ENCODE measurements around the gene BARD1.
"Not testable (repeated sequence)": the region's sequence is repeated elsewhere in the genome, so short reads cannot be mapped to it uniquely, and the experiment has no call there.

The BARD1 gene

DNA sequence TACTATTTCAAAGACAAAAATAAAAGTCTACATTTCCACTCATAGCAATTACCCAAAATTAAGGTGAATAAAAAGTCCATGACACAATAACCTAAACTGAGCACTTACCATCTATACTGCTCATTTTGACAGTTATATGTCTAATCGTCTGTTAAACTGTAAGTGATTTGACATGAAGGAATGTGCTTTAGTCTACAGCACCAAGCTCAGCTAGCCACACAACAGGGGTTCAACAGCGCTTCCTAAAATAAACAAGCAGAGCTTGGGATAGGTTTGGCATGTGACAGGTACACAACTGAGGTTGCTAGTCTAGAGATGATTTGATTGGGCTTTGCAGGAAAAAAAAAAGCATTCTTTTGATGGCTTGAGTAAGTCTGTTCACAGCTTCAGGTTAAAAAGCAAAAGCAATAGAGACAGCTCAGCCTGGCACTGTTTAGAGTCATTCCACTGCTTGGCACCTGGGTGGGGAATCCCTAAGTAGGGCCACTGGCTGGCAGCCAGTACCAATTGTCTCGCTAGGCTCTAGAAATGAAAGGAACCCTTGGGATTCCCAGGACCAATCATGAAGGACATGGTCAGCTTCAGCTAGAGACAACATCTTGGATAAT, 78.6 kb downstream of the BARD1 start:
- Mint-ChIP-seq H3K27ac (peak overlapping the region; percentile 25), H3K4me3 (no peak overlapping the region), H3K36me3 (ENCODE audit: low read depth) (peaks cover 37% of the 10 kb centered on the region), H3K4me1 (no peaks in the 10 kb centered on the region), H3K9me3 (no peaks in the 10 kb centered on the region), H3K27me3 (ENCODE audit: low read depth, poor library complexity) (no peaks in the 10 kb centered on the region)
- TF ChIP-seq, protein P1, sequence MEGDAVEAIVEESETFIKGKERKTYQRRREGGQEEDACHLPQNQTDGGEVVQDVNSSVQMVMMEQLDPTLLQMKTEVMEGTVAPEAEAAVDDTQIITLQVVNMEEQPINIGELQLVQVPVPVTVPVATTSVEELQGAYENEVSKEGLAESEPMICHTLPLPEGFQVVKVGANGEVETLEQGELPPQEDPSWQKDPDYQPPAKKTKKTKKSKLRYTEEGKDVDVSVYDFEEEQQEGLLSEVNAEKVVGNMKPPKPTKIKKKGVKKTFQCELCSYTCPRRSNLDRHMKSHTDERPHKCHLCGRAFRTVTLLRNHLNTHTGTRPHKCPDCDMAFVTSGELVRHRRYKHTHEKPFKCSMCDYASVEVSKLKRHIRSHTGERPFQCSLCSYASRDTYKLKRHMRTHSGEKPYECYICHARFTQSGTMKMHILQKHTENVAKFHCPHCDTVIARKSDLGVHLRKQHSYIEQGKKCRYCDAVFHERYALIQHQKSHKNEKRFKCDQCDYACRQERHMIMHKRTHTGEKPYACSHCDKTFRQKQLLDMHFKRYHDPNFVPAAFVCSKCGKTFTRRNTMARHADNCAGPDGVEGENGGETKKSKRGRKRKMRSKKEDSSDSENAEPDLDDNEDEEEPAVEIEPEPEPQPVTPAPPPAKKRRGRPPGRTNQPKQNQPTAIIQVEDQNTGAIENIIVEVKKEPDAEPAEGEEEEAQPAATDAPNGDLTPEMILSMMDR (IDR thresholded peaks at IDR 0.05), result no peak
- DNase-seq, result no peak

DNA sequence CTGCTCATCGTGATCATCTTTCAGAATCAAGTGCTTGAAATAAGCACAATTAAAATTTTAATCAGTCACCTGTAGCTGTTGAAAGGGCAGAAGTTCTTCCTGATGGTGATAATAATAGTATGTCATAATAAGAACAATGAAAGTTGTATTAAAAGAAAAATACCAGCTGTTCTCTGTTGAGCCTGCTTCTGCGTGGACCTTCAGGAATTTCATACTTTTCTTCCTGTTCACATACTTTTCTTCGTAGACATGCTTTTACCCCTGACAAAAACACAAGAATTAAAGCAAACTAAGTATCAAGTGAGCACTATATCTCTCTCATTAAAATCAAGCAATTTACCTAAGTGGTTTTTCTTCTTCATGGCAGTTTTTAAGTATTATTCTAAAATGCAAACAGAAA, 79.2 kb downstream of the BARD1 start:
- no peaks in the 10 kb centered on the region for H3K9me3 Mint-ChIP-seq
- TF ChIP-seq, protein P1 (IDR thresholded peaks at IDR 0.05), result no peak
- H3K4me3 Mint-ChIP-seq, result no peak overlapping the region
- H3K27me3 Mint-ChIP-seq (ENCODE audit: low read depth, poor library complexity), result no peaks in the 10 kb centered on the region
- no peak overlapping the region for H3K27ac Mint-ChIP-seq
- DNase-seq, result no peak
- no peaks in the 10 kb centered on the region for H3K4me1 Mint-ChIP-seq
- H3K36me3 Mint-ChIP-seq (ENCODE audit: low read depth), result peaks cover 42% of the 10 kb centered on the region

DNA sequence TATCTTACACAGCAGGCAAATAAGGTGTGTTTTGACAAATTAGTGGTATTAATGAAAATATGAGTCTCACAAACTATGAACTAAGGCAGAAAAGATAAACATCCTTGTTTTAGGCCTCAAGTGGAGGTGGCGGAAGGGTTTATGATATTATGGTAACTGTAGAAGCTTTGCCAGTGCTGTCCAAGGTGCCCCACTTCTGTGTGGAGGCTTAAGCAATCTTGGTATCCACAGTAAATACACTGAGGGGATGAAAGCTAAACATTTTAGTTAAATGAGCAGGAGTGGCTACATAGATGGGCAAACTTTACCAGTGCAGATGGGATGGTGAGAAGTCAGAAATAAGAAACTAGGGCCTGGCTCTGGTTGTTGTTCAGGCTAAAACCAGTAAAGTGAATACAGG, 84.7 kb downstream of the BARD1 start:
- H3K27me3 Mint-ChIP-seq (ENCODE audit: low read depth, poor library complexity), result no peaks in the 10 kb centered on the region
- H3K9me3 Mint-ChIP-seq, result peaks cover 18% of the 10 kb centered on the region
- DNase-seq, result no peak
- H3K4me3 Mint-ChIP-seq, result no peak overlapping the region
- no peak overlapping the region for H3K27ac Mint-ChIP-seq
- H3K4me1 Mint-ChIP-seq, result no peaks in the 10 kb centered on the region
- peaks cover 67% of the 10 kb centered on the region for H3K36me3 Mint-ChIP-seq (ENCODE audit: low read depth)
- TF ChIP-seq, protein P1 (IDR thresholded peaks at IDR 0.05), result no peak

DNA sequence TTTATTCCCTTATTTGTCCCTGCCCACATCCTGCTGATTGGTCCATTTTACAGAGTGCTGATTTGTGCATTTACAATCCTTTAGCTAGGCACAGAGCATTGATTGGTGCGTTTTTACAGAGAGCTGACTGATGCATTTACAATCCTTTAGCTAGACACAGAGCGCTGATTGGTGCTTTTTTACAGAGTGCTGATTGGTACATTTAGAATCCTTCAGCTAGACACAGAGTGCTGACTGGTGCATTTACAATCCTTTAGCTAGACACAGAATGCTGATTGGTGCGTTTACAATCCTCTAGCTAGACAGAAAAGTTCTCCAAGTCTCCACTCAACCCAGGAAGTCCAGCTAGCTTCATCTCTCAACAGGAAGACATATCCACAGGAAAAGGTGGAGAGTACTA, 91.6 kb downstream of the BARD1 start:
- not testable (repeated sequence) for H3K4me3 Mint-ChIP-seq; H3K27ac Mint-ChIP-seq; H3K27me3 Mint-ChIP-seq (ENCODE audit: low read depth, poor library complexity); H3K4me1 Mint-ChIP-seq; DNase-seq
- peaks cover 42% of the 10 kb centered on the region for H3K9me3 Mint-ChIP-seq
- H3K36me3 Mint-ChIP-seq (ENCODE audit: low read depth), result peaks cover 55% of the 10 kb centered on the region

DNA sequence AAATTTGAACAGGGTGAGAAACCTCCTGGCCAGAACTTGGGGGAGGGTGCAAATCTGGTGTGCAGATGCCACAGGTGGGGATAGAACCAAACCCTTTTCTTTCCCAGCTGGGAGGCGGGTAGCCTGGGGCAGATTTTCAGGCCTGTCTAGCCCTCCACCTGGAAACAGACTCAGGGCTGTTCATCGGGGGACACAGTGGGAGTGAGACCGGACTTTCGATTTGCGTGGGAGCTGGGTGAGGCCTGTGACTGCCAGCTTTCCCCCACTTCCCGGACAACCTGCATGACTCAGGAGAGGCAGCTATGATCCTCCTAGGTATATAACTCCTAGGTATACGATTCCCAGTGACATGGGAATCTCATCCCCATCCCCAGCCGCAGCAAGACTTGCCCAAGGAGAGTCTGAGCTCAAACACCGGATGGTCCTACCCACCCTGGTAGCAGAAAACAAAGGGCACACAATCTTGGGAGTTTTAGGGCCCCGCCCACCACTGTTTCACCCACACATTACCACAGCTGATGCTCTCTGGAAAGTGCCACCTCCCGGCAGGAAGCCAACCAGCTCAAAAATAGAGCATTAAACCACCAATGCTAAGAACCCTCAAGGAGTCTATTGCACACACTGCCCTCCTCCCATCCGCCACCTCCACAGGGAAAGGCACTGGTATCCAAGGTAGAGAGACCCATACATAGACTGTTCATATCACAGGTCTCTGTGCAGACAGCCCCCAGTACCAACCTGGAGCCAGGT, 92.5 kb downstream of the BARD1 start:
- DNase-seq, result no peak
- Mint-ChIP-seq H3K27ac (no peak overlapping the region), H3K9me3 (peaks cover 42% of the 10 kb centered on the region), H3K27me3 (ENCODE audit: low read depth, poor library complexity) (no peaks in the 10 kb centered on the region), H3K36me3 (ENCODE audit: low read depth) (peaks cover 54% of the 10 kb centered on the region), H3K4me3 (no peak overlapping the region), H3K4me1 (no peaks in the 10 kb centered on the region)
- TF ChIP-seq, protein P1 (IDR thresholded peaks at IDR 0.05), result no peak

DNA sequence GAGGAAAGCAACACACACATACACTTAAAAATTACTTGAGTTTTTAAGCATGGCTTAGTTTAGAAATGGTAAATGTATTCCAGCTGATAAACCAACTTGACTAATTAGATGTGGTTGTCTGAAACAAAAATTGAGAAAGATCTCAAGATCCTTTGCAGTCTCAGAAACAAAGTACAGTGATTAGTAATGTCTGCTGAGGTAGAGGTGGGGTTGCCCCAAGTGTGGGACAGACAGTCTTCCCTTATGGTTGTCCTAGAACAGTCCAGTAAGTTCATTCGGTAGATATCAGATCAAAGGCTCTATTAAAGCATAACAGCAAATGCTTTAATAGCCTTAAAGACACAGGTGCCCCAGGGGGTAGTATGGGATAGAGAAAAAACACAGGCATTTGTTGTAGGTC, 94.5 kb downstream of the BARD1 start:
- Mint-ChIP-seq H3K36me3 (ENCODE audit: low read depth) (peaks cover 36% of the 10 kb centered on the region), H3K9me3 (peaks cover 27% of the 10 kb centered on the region), H3K4me1 (no peaks in the 10 kb centered on the region), H3K4me3 (no peak overlapping the region), H3K27me3 (ENCODE audit: low read depth, poor library complexity) (no peaks in the 10 kb centered on the region), H3K27ac (no peak overlapping the region)
- TF ChIP-seq, protein P1 (IDR thresholded peaks at IDR 0.05), result no peak
- DNase-seq, result no peak

All from nephron progenitor cell (in vitro differentiated cells).